Glutamatergic neuron (in vitro differentiated cells): ENCODE results near the gene TTC28. TPM values are rescaled to one million over a fixed set of nuclear protein-coding genes. Genes with fewer than 3 reads are reported as not detected.
"Not testable (repeated sequence)": the region's sequence is repeated elsewhere in the genome, so short reads cannot be mapped to it uniquely, and the experiment has no call there.

Experiments used
- DNase-seq: peaks from one replicate; pipeline ENCODE4 v3.0.0; 2022
- H3K27ac Mint-ChIP-seq: one replicate; pipeline ENCODE4 v1.8.0; 2020; ENCODE audit warnings: mild to moderate bottlenecking, mixed read lengths, inconsistent platforms; ENCODE audit not compliant: unreplicated experiment
- H3K27me3 Mint-ChIP-seq: one replicate; pipeline ENCODE4 v1.8.0; 2020; ENCODE audit warnings: mild to moderate bottlenecking, moderate library complexity, mixed read lengths, inconsistent platforms; ENCODE audit not compliant: unreplicated experiment
- H3K36me3 Mint-ChIP-seq: one replicate; pipeline ENCODE4 v1.8.0; 2020; ENCODE audit warnings: mild to moderate bottlenecking, mixed read lengths, inconsistent platforms; ENCODE audit not compliant: unreplicated experiment
- H3K4me1 Mint-ChIP-seq: one replicate; pipeline ENCODE4 v1.8.0; 2020; ENCODE audit warnings: mild to moderate bottlenecking, low read depth, mixed read lengths, inconsistent platforms; ENCODE audit not compliant: unreplicated experiment
- H3K4me3 Mint-ChIP-seq: one replicate; pipeline ENCODE4 v1.8.0; 2020; ENCODE audit warnings: mild to moderate bottlenecking, mixed read lengths, inconsistent platforms; ENCODE audit not compliant: unreplicated experiment
- H3K9me3 Mint-ChIP-seq: one replicate; pipeline ENCODE4 v1.8.0; 2020; ENCODE audit warnings: mild to moderate bottlenecking, moderate library complexity, mixed read lengths, inconsistent platforms; ENCODE audit not compliant: unreplicated experiment
- CTCF ChIP-seq: fragments of 200-600 bp; sonication (generic); IDR thresholded peaks from one replicate; pipeline ENCODE4 v1.5.0; 2021; ENCODE audit not compliant: partially characterized antibody, unreplicated experiment
- total RNA-seq: library from RNA; stranded (reverse); fragmentation: NEBNext Ultra II Directional; extraction: Animal tissue kit (Norgen Biotek cat#: 25700); gene quantifications from one replicate; pipeline ENCODE4 v1.2.1, GENCODE V29; 2021; ENCODE audit not compliant: unreplicated experiment

The TTC28 gene
- total RNA-seq, 1 donor from 2014 or later = 55.6 TPM

GRCh38 chr22:28093711-28094110 is 585.9 kb downstream of the TTC28 start:
- no peaks in the 10 kb centered on the region for H3K9me3 Mint-ChIP-seq
- DNase-seq = no peak
- H3K36me3 Mint-ChIP-seq = no peaks in the 10 kb centered on the region
- H3K4me3 Mint-ChIP-seq = no peak overlapping the region
- H3K4me1 Mint-ChIP-seq = peaks cover 18% of the 10 kb centered on the region
- H3K27ac Mint-ChIP-seq = no peak overlapping the region
- no peaks in the 10 kb centered on the region for H3K27me3 Mint-ChIP-seq
- TF ChIP-seq CTCF = no peak

GRCh38 chr22:28091486-28091885 is 588.2 kb downstream of the TTC28 start:
- TF ChIP-seq CTCF = no peak
- DNase-seq = no peak
- no peak overlapping the region for H3K4me3 Mint-ChIP-seq
- H3K36me3 Mint-ChIP-seq = no peaks in the 10 kb centered on the region
- peaks cover 1% of the 10 kb centered on the region for H3K9me3 Mint-ChIP-seq
- peaks cover 16% of the 10 kb centered on the region for H3K4me1 Mint-ChIP-seq
- H3K27ac Mint-ChIP-seq = no peak overlapping the region
- H3K27me3 Mint-ChIP-seq = no peaks in the 10 kb centered on the region

GRCh38 chr22:28089541-28089940 is 590.1 kb downstream of the TTC28 start:
- H3K27me3 Mint-ChIP-seq, H3K27ac Mint-ChIP-seq, H3K36me3 Mint-ChIP-seq, DNase-seq, H3K9me3 Mint-ChIP-seq, H3K4me1 Mint-ChIP-seq, H3K4me3 Mint-ChIP-seq: not testable (repeated sequence)

GRCh38 chr22:28077166-28077565 is 602.5 kb downstream of the TTC28 start:
- peaks cover 7% of the 10 kb centered on the region for H3K36me3 Mint-ChIP-seq
- no peak for DNase-seq
- H3K27ac Mint-ChIP-seq = no peak overlapping the region
- no peaks in the 10 kb centered on the region for H3K9me3 Mint-ChIP-seq
- no peak overlapping the region for H3K4me3 Mint-ChIP-seq
- H3K27me3 Mint-ChIP-seq = no peaks in the 10 kb centered on the region
- no peaks in the 10 kb centered on the region for H3K4me1 Mint-ChIP-seq
- TF ChIP-seq CTCF = no peak

GRCh38 chr22:28075358-28075981 is 604.2 kb downstream of the TTC28 start:
- no peaks in the 10 kb centered on the region for H3K9me3 Mint-ChIP-seq
- H3K27ac Mint-ChIP-seq = no peak overlapping the region
- no peaks in the 10 kb centered on the region for H3K4me1 Mint-ChIP-seq
- H3K4me3 Mint-ChIP-seq = no peak overlapping the region
- peaks cover 11% of the 10 kb centered on the region for H3K36me3 Mint-ChIP-seq
- TF ChIP-seq CTCF = no peak
- DNase-seq = no peak
- H3K27me3 Mint-ChIP-seq = no peaks in the 10 kb centered on the region
